ENCODE results near the gene NPRL2.

NPRL2 gene

DNA sequence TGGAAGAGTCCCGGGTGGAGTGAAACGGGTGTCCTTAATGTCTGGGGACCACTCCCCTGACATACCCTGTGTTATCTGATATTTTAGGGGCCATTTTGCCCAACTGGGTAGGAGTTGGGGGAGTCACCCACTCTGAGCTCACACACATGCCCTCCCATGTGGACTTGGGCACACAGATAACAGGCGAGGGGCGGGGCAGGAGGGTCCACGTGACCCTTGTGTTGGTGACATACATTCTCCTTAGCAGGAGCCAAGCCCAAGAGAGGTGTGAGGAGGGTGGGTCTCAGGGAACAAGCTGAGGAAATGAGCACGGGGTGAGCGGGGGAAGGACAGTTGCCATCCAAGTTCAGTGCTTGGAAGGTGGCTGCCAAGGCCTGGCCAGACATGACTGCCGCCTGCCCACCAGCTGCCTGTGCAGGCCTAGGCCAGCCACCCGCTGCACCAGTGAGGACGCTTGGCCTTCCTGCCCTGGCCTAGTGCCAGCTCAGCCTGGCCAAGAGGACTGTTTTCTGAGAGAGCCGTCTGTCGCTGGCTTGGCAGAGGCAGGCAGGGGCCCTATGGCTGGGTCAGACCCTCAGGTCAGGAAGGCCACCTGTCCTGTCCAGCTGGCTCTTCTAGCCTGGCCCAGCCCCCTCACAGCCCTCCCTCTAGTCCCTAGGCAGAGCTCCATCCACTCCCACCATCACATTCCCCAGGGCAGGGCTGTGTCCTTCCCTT, 40.1 kb upstream of the NPRL2 start:
- Histone ChIP-seq H3K23ac (ENCODE audit: low read length) (no peak overlapping the region), H3K18ac (ENCODE audit: low read length) (no peak overlapping the region), H3K27ac (ENCODE audit: low read depth, low read length) (no peak overlapping the region), H3K4ac (ENCODE audit: low read depth, low read length) (no peak overlapping the region), H3K4me2 (ENCODE audit: low read length) (no peak overlapping the region), H3K9ac (ENCODE audit: low read length) (no peak overlapping the region), H3K36me3 (ENCODE audit: control insufficient read depth, insufficient read depth, low read length) (no peaks in the 10 kb centered on the region), H4K8ac (ENCODE audit: low read depth, low read length) (no peak overlapping the region), H3K79me2 (ENCODE audit: control insufficient read depth, insufficient read depth, low read length) (no peaks in the 10 kb centered on the region), H3K56ac (ENCODE audit: low read length) (no peak overlapping the region), H3K4me3 (ENCODE audit: low read length) (no peak overlapping the region), H2BK5ac (ENCODE audit: low read length) (no peak overlapping the region), H3K79me1 (ENCODE audit: low read length) (no peaks in the 10 kb centered on the region), H2BK120ac (ENCODE audit: low read depth, low read length) (no peak overlapping the region), H3K27me3 (ENCODE audit: insufficient read depth, low read length, poor library complexity) (no peaks in the 10 kb centered on the region), H2BK15ac (replicated peaks; ENCODE audit: low read depth) (no peak overlapping the region), H3K4me1 (ENCODE audit: control insufficient read depth, low read depth, low read length) (no peaks in the 10 kb centered on the region), H4K5ac (ENCODE audit: low read length) (no peak overlapping the region), H2AK5ac (ENCODE audit: low read length) (no peak overlapping the region)
- WGBS (ENCODE audit: extremely low coverage, insufficient coverage, low lambda C conversion rate): no CpG with 5 or more reads among the region's 12 CpGs
- DNase-seq: no peak

- Histone ChIP-seq H2BK5ac (ENCODE audit: low read length) (no peak overlapping the region), H3K27me3 (ENCODE audit: insufficient read depth, low read length, poor library complexity) (no peaks in the 10 kb centered on the region), H4K5ac (ENCODE audit: low read length) (no peak overlapping the region), H3K79me2 (ENCODE audit: control insufficient read depth, insufficient read depth, low read length) (no peaks in the 10 kb centered on the region), H3K23ac (ENCODE audit: low read length) (no peak overlapping the region), H2AK5ac (ENCODE audit: low read length) (no peak overlapping the region), H3K56ac (ENCODE audit: low read length) (no peak overlapping the region), H3K18ac (ENCODE audit: low read length) (no peak overlapping the region), H3K4ac (ENCODE audit: low read depth, low read length) (no peak overlapping the region), H3K27ac (ENCODE audit: low read depth, low read length) (no peak overlapping the region), H4K8ac (ENCODE audit: low read depth, low read length) (no peak overlapping the region), H3K9ac (ENCODE audit: low read length) (no peak overlapping the region), H3K4me3 (ENCODE audit: low read length) (no peak overlapping the region), H3K4me1 (ENCODE audit: control insufficient read depth, low read depth, low read length) (no peaks in the 10 kb centered on the region), H3K4me2 (ENCODE audit: low read length) (no peak overlapping the region), H2BK15ac (replicated peaks; ENCODE audit: low read depth) (no peak overlapping the region), H2BK120ac (ENCODE audit: low read depth, low read length) (no peak overlapping the region), H3K36me3 (ENCODE audit: control insufficient read depth, insufficient read depth, low read length) (no peaks in the 10 kb centered on the region), H3K79me1 (ENCODE audit: low read length) (no peaks in the 10 kb centered on the region)
- WGBS (ENCODE audit: extremely low coverage, insufficient coverage, low lambda C conversion rate): no CpG with 5 or more reads among the region's 6 CpGs
- no peak for DNase-seq
Measured at GRCh38 chr3:50389414-50389767, 38.8 kb upstream of the NPRL2 start.

DNA sequence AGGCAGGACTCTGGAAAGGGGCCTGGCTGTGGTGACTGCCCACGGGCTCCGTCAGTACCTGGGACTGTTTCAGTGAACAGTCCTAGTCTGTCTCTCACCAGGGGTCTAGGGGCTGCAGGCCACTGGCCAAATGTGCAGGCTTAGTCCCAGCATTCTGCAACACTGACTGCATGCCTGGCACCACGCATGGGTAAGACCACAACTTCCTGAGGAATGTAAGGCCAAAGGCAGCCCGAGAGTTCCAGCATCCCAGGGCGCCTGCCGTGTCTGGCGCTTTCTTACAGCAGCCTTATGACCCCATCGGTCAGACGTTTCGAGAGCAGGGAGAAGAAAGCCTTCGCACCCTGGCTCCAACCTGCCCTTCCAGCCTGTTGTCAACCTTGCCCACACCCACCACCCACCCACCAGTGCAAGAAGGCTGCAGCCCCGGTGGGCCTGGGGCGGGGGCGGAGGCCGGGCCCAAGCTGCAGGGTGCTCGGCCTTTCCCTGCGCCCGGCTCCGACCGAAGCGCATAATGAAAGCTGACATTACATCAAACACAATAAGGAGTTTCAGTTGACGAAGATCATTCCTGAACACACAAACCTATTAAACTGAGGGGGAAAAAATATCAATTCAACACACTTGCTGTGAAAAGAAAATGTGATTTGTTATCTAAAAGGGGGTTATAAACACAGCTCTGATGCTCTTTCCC, 38.3 kb upstream of the NPRL2 start:
- peak; percentile 37 for DNase-seq
- no CpG with 5 or more reads among the region's 22 CpGs for WGBS (ENCODE audit: extremely low coverage, insufficient coverage, low lambda C conversion rate)
- Histone ChIP-seq H3K18ac (ENCODE audit: low read length) (no peak overlapping the region), H3K36me3 (ENCODE audit: control insufficient read depth, insufficient read depth, low read length) (no peaks in the 10 kb centered on the region), H3K4me1 (ENCODE audit: control insufficient read depth, low read depth, low read length) (no peaks in the 10 kb centered on the region), H3K23ac (ENCODE audit: low read length) (no peak overlapping the region), H3K79me1 (ENCODE audit: low read length) (no peaks in the 10 kb centered on the region), H2BK120ac (ENCODE audit: low read depth, low read length) (no peak overlapping the region), H3K4me3 (ENCODE audit: low read length) (no peak overlapping the region), H2BK5ac (ENCODE audit: low read length) (no peak overlapping the region), H2BK15ac (replicated peaks; ENCODE audit: low read depth) (no peak overlapping the region), H3K56ac (ENCODE audit: low read length) (no peak overlapping the region), H3K79me2 (ENCODE audit: control insufficient read depth, insufficient read depth, low read length) (no peaks in the 10 kb centered on the region), H3K4me2 (ENCODE audit: low read length) (no peak overlapping the region), H3K27me3 (ENCODE audit: insufficient read depth, low read length, poor library complexity) (no peaks in the 10 kb centered on the region), H3K9ac (ENCODE audit: low read length) (no peak overlapping the region), H3K27ac (ENCODE audit: low read depth, low read length) (no peak overlapping the region), H4K8ac (ENCODE audit: low read depth, low read length) (no peak overlapping the region), H3K4ac (ENCODE audit: low read depth, low read length) (no peak overlapping the region), H4K5ac (ENCODE audit: low read length) (no peak overlapping the region), H2AK5ac (ENCODE audit: low read length) (no peak overlapping the region)

DNA sequence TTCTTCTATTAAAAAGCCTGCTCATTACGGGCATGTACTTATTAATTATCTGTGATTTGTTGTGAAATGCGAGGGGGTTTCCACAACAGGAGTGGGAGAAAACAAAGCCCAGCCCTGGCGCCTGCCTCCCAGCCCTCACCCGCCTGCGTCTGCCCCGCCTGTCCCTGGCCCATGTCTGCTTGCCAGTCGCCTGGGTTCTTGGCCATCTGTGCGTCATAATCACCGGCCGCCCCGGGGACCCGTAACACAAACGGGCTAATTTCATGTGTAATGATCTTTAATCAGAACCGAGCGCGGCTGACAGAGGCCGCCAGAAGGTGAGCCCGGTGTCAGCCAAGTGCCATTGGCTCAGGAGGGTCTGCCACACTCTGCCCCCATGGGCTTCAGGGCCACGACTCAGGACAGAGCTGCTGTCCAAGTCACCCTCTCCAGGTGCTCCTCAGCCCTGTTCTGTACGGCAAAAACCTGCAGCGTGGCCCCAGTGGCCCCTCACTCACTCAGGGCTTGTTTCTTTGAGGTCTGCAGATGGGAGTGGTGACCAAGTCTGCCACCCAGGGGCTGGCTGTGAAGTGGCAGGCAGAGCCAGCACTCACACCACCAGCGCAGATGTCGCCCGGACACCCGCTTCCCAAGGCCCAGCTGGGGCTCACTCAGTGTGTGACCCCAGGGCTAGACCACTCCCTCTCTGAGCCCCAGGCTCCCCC, 37.6 kb upstream of the NPRL2 start:
- peak; percentile 40 for DNase-seq
- Histone ChIP-seq H4K8ac (ENCODE audit: low read depth, low read length) (no peak overlapping the region), H2AK5ac (ENCODE audit: low read length) (no peak overlapping the region), H3K27me3 (ENCODE audit: insufficient read depth, low read length, poor library complexity) (no peaks in the 10 kb centered on the region), H4K5ac (ENCODE audit: low read length) (no peak overlapping the region), H3K36me3 (ENCODE audit: control insufficient read depth, insufficient read depth, low read length) (no peaks in the 10 kb centered on the region), H3K23ac (ENCODE audit: low read length) (no peak overlapping the region), H2BK15ac (replicated peaks; ENCODE audit: low read depth) (no peak overlapping the region), H3K9ac (ENCODE audit: low read length) (no peak overlapping the region), H3K4me2 (ENCODE audit: low read length) (no peak overlapping the region), H2BK120ac (ENCODE audit: low read depth, low read length) (no peak overlapping the region), H3K4me1 (ENCODE audit: control insufficient read depth, low read depth, low read length) (no peaks in the 10 kb centered on the region), H3K56ac (ENCODE audit: low read length) (no peak overlapping the region), H3K79me1 (ENCODE audit: low read length) (no peaks in the 10 kb centered on the region), H2BK5ac (ENCODE audit: low read length) (no peak overlapping the region), H3K4ac (ENCODE audit: low read depth, low read length) (no peak overlapping the region), H3K27ac (ENCODE audit: low read depth, low read length) (no peak overlapping the region), H3K4me3 (ENCODE audit: low read length) (no peak overlapping the region), H3K18ac (ENCODE audit: low read length) (no peak overlapping the region), H3K79me2 (ENCODE audit: control insufficient read depth, insufficient read depth, low read length) (no peaks in the 10 kb centered on the region)
- WGBS (ENCODE audit: extremely low coverage, insufficient coverage, low lambda C conversion rate): no CpG with 5 or more reads among the region's 25 CpGs

- Histone ChIP-seq H3K23ac (ENCODE audit: low read length) (no peak overlapping the region), H3K9ac (ENCODE audit: low read length) (no peak overlapping the region), H3K18ac (ENCODE audit: low read length) (no peak overlapping the region), H3K56ac (ENCODE audit: low read length) (no peak overlapping the region), H3K79me1 (ENCODE audit: low read length) (no peaks in the 10 kb centered on the region), H2BK15ac (replicated peaks; ENCODE audit: low read depth) (no peak overlapping the region), H4K8ac (ENCODE audit: low read depth, low read length) (no peak overlapping the region), H2AK5ac (ENCODE audit: low read length) (no peak overlapping the region), H4K5ac (ENCODE audit: low read length) (no peak overlapping the region), H3K36me3 (ENCODE audit: control insufficient read depth, insufficient read depth, low read length) (no peaks in the 10 kb centered on the region), H3K27me3 (ENCODE audit: insufficient read depth, low read length, poor library complexity) (no peaks in the 10 kb centered on the region), H3K27ac (ENCODE audit: low read depth, low read length) (no peak overlapping the region), H2BK5ac (ENCODE audit: low read length) (no peak overlapping the region), H3K4me2 (ENCODE audit: low read length) (no peak overlapping the region), H3K4ac (ENCODE audit: low read depth, low read length) (no peak overlapping the region), H3K79me2 (ENCODE audit: control insufficient read depth, insufficient read depth, low read length) (no peaks in the 10 kb centered on the region), H3K4me1 (ENCODE audit: control insufficient read depth, low read depth, low read length) (no peaks in the 10 kb centered on the region), H2BK120ac (ENCODE audit: low read depth, low read length) (no peak overlapping the region), H3K4me3 (ENCODE audit: low read length) (no peak overlapping the region)
- no CpG with 5 or more reads among the region's 13 CpGs for WGBS (ENCODE audit: extremely low coverage, insufficient coverage, low lambda C conversion rate)
- DNase-seq: no peak
Measured at GRCh38 chr3:50385754-50386153, 35.2 kb upstream of the NPRL2 start.

Data from mesendoderm (in vitro differentiated cells).